Right atrium auricular region (tissue), 2 donors: Measurements from ENCODE around the gene ZC3H12C. TPM values are rescaled to one million over a fixed set of nuclear protein-coding genes. Genes with fewer than 3 reads are reported as not detected.
"Not testable (repeated sequence)": the region's sequence is repeated elsewhere in the genome, so short reads cannot be mapped to it uniquely, and the experiment has no call there.

Source experiments
- DNase-seq: peaks from one replicate; pipeline ENCODE4 v3.0.0-alpha.2; 2019; ENCODE audit warnings: low spot score
- H3K27ac ChIP-seq, 2 donors: fragments of 200-600 bp; sonication (generic); 1 replicate in 1 of 2; 2 replicates in 1 of 2; pipeline ENCODE4 v1.5.1; 2016 to 2019
- H3K27me3 ChIP-seq, 2 donors: fragments of 200-600 bp; sonication (generic); one replicate each; pipeline versions ENCODE4 v1.5.1 to v1.6.0; 2017 to 2019
- H3K36me3 ChIP-seq: fragments of 200-600 bp; sonication (generic); one replicate; pipeline ENCODE4 v1.5.1; 2016
- H3K4me1 ChIP-seq, 2 donors: fragments of 200-600 bp; sonication (generic); one replicate each; pipeline versions ENCODE4 v1.5.1 to v1.6.0; 2017 to 2019
- H3K4me3 ChIP-seq, 2 donors: fragments of 200-600 bp; sonication (generic); 1 replicate in 1 of 2; 2 replicates in 1 of 2; pipeline ENCODE4 v1.5.1; 2017 to 2019; ENCODE audit warnings: mild to moderate bottlenecking in 1 of 2, moderate library complexity in 1 of 2
- H3K9me3 ChIP-seq, 2 donors: fragments of 200-600 bp; sonication (generic); one replicate each; pipeline ENCODE4 v1.5.1; 2019
- CTCF ChIP-seq, 2 donors: fragments of 200-600 bp; sonication (generic); IDR thresholded peaks; one replicate each; pipeline ENCODE4 v1.5.1; 2019; ENCODE audit warnings: antibody characterized with exemption in 2 of 2
- total RNA-seq, 2 donors: library from RNA; depleted of rRNA; stranded (reverse); fragments of >200 nt; gene quantifications; one replicate each; pipeline ENCODE4 v1.1.0, GENCODE V29; 2016

The ZC3H12C gene
- total RNA-seq, 2 donors from 2014 or later: 12.7 to 14.7 TPM

- peak; percentile 38 for DNase-seq
- Histone ChIP-seq H3K36me3 (no peaks in the 10 kb centered on the region), H3K9me3 (no peaks in the 10 kb centered on the region), H3K4me3 (no peak overlapping the region), H3K27me3 (no peaks in the 10 kb centered on the region), H3K4me1 (no peaks in the 10 kb centered on the region), H3K27ac (no peak overlapping the region)
- no peak for TF ChIP-seq CTCF (IDR thresholded peaks at IDR 0.05)
Observed at GRCh38 chr11:110199184-110199981, 106.2 kb downstream of the ZC3H12C start.

- H3K27ac ChIP-seq: no peak overlapping the region
- DNase-seq: no peak
- no peaks in the 10 kb centered on the region for H3K27me3 ChIP-seq
- H3K36me3 ChIP-seq: no peaks in the 10 kb centered on the region
- H3K4me1 ChIP-seq: no peaks in the 10 kb centered on the region
- H3K4me3 ChIP-seq: no peak overlapping the region
- no peaks in the 10 kb centered on the region for H3K9me3 ChIP-seq
- TF ChIP-seq CTCF (IDR thresholded peaks at IDR 0.05): no peak
Observed at GRCh38 chr11:110200241-110200640, 107.0 kb downstream of the ZC3H12C start.

- Histone ChIP-seq H3K9me3 (no peaks in the 10 kb centered on the region), H3K27ac (no peak overlapping the region), H3K36me3 (no peaks in the 10 kb centered on the region), H3K4me1 (no peaks in the 10 kb centered on the region), H3K4me3 (no peak overlapping the region), H3K27me3 (no peaks in the 10 kb centered on the region)
- DNase-seq: peak; percentile 55
- TF ChIP-seq CTCF (IDR thresholded peaks at IDR 0.05): no peak
Observed at GRCh38 chr11:110200836-110201235, 107.6 kb downstream of the ZC3H12C start.

GRCh38 chr11:110207123-110207522, 113.9 kb downstream of the ZC3H12C start:
- DNase-seq: no peak
- Histone ChIP-seq H3K4me1 (no peaks in the 10 kb centered on the region), H3K27ac (no peak overlapping the region), H3K36me3 (no peaks in the 10 kb centered on the region), H3K9me3 (no peaks in the 10 kb centered on the region), H3K4me3 (no peak overlapping the region), H3K27me3 (no peaks in the 10 kb centered on the region)
- TF ChIP-seq CTCF (IDR thresholded peaks at IDR 0.05): no peak

- not testable (repeated sequence) for H3K4me1 ChIP-seq, H3K27ac ChIP-seq, H3K27me3 ChIP-seq, H3K36me3 ChIP-seq, DNase-seq, H3K9me3 ChIP-seq
- H3K4me3 ChIP-seq: peak overlapping the region; percentile 19 to 31
Observed at GRCh38 chr11:110208678-110209312, 115.6 kb downstream of the ZC3H12C start.

GRCh38 chr11:110209313-110209694, 116.1 kb downstream of the ZC3H12C start:
- not testable (repeated sequence) for H3K9me3 ChIP-seq, H3K4me1 ChIP-seq, DNase-seq, H3K27me3 ChIP-seq, H3K36me3 ChIP-seq, H3K27ac ChIP-seq
- H3K4me3 ChIP-seq: peak overlapping the region; percentile 19 to 31
